GM06990 (cell line): ENCODE data around the gene DGKI.

Experiments used
- DNase-seq: peaks from one replicate; pipeline ENCODE4 v3.0.0-alpha.2; 2011; ENCODE audit not compliant: insufficient read length; ENCODE audit errors: extremely low read depth
- H3K27me3 ChIP-seq: replicated peaks from 2 replicates; pipeline ENCODE4 v1.6.0; 2011; ENCODE audit warnings: low read length; ENCODE audit not compliant: control insufficient read depth, insufficient read depth
- H3K36me3 ChIP-seq: 2 replicates; pipeline ENCODE4 v1.5.1; 2011; ENCODE audit warnings: low read length; ENCODE audit not compliant: control insufficient read depth, insufficient read depth
- H3K4me3 ChIP-seq: replicated peaks from 2 replicates; pipeline ENCODE4 v1.5.1; 2011; ENCODE audit warnings: low read depth, mild to moderate bottlenecking, control low read depth, low read length
- CTCF ChIP-seq: IDR thresholded peaks from 2 replicates; pipeline ENCODE4 v1.5.1; 2011; ENCODE audit warnings: low read length, control low read depth, mild to moderate bottlenecking, inconsistent platforms; ENCODE audit not compliant: insufficient read depth, poor library complexity, severe bottlenecking

DGKI gene

GRCh38 chr7:137881607-137882260, 35.0 kb upstream of the DGKI start:
- Histone ChIP-seq H3K27me3 (no peaks in the 10 kb centered on the region), H3K4me3 (no peak overlapping the region), H3K36me3 (peaks cover 35% of the 10 kb centered on the region)
- no peak for DNase-seq
- TF ChIP-seq CTCF = no peak

- no peak for TF ChIP-seq CTCF
- peaks cover 34% of the 10 kb centered on the region for H3K36me3 ChIP-seq
- no peak overlapping the region for H3K4me3 ChIP-seq
- no peak for DNase-seq
- no peaks in the 10 kb centered on the region for H3K27me3 ChIP-seq
These were observed 33.7 kb upstream of the DGKI start for GRCh38 chr7:137880432-137880831.

- no peak for DNase-seq
- TF ChIP-seq CTCF = no peak
- Histone ChIP-seq H3K36me3 (peaks cover 29% of the 10 kb centered on the region), H3K27me3 (no peaks in the 10 kb centered on the region), H3K4me3 (no peak overlapping the region)
These were observed 32.8 kb upstream of the DGKI start for GRCh38 chr7:137879357-137880158.

GRCh38 chr7:137878333-137878961, 31.7 kb upstream of the DGKI start:
- no peaks in the 10 kb centered on the region for H3K27me3 ChIP-seq
- peaks cover 32% of the 10 kb centered on the region for H3K36me3 ChIP-seq
- H3K4me3 ChIP-seq = no peak overlapping the region

GRCh38 chr7:137877027-137877675, 30.4 kb upstream of the DGKI start:
- peaks cover 31% of the 10 kb centered on the region for H3K36me3 ChIP-seq

More at GRCh38 chr7:137878333-137878961, 31.7 kb upstream of the DGKI start:
- TF ChIP-seq CTCF = no peak
- DNase-seq = no peak

More at GRCh38 chr7:137877027-137877675, 30.4 kb upstream of the DGKI start:
- H3K4me3 ChIP-seq = no peak overlapping the region
- H3K27me3 ChIP-seq = no peaks in the 10 kb centered on the region
- no peak for TF ChIP-seq CTCF
- no peak for DNase-seq
